Stimulated activated naive B cell treated with anti-CD40 and anti-IgM and Interleukin-4, amounts not matched to agents 10 μg/mL and 1 μg/mL and 100 μg/mL, for 72 hours (primary cell): Measurements from ENCODE around the gene ARHGEF1.

Source experiments
- ATAC-seq, 2 donors: fragments of 150-1000 bp; cut with Tn5 transposase; replicated peaks; 2 replicates each; pipeline ENCODE4 v1.10.0; 2021; ENCODE audit warnings: moderate library complexity in 1 of 2
- DNase-seq: peaks from one replicate; pipeline ENCODE4 v3.0.0; 2021
- H3K27ac Mint-ChIP-seq: one replicate; pipeline ENCODE4 v1.8.0; 2022; ENCODE audit warnings: mild to moderate bottlenecking, mixed read lengths
- H3K27me3 Mint-ChIP-seq, 2 donors: one replicate each; pipeline ENCODE4 v1.8.0; 2022; ENCODE audit warnings: mixed read lengths in 2 of 2
- H3K36me3 Mint-ChIP-seq, 2 donors: one replicate each; pipeline ENCODE4 v1.8.0; 2022; ENCODE audit warnings: mixed read lengths in 2 of 2, mild to moderate bottlenecking in 1 of 2
- H3K4me1 Mint-ChIP-seq, 2 donors: one replicate each; pipeline ENCODE4 v1.8.0; 2022; ENCODE audit warnings: mixed read lengths in 2 of 2, mild to moderate bottlenecking in 1 of 2
- H3K4me3 Mint-ChIP-seq, 2 donors: one replicate each; pipeline ENCODE4 v1.8.0; 2022; ENCODE audit warnings: mild to moderate bottlenecking in 2 of 2, mixed read lengths in 2 of 2, moderate library complexity in 1 of 2
- H3K9me3 Mint-ChIP-seq, 2 donors: one replicate each; pipeline ENCODE4 v1.8.0; 2022; ENCODE audit warnings: mixed read lengths in 2 of 2, mild to moderate bottlenecking in 1 of 2

Gene ARHGEF1

GRCh38 chr19:41859213-41859617, 23.8 kb upstream of the ARHGEF1 start:
- H3K4me3 Mint-ChIP-seq = peak overlapping the region; percentile 85 to 92
- H3K9me3 Mint-ChIP-seq = no peaks in the 10 kb centered on the region
- H3K36me3 Mint-ChIP-seq = peaks cover 35 to 39% of the 10 kb centered on the region in 2 donors
- DNase-seq = no peak
- peaks cover 23 to 38% of the 10 kb centered on the region in 2 donors for H3K4me1 Mint-ChIP-seq
- peak overlapping the region; percentile 98 for H3K27ac Mint-ChIP-seq
- no peaks in the 10 kb centered on the region for H3K27me3 Mint-ChIP-seq
- ATAC-seq = no peak

- Mint-ChIP-seq H3K36me3 (peaks cover 41 to 45% of the 10 kb centered on the region in 2 donors), H3K9me3 (no peaks in the 10 kb centered on the region), H3K27ac (peak within 1 kb of the TSS; percentile 98), H3K4me3 (peak within 1 kb of the TSS; percentile 85 to 92), H3K27me3 (no peaks in the 10 kb centered on the region), H3K4me1 (peaks cover 29 to 44% of the 10 kb centered on the region in 2 donors)
- ATAC-seq = peak; percentile 81 to 88
- peak; percentile 97 for DNase-seq
Observed at GRCh38 chr19:41859618-41860418, 23.2 kb upstream of the ARHGEF1 start, which contains the start of gene RPS19. Gene RPS19, plus strand, starts transcription at chr19:41860255. Its CDS starts 520 bp downstream, at chr19:41860775.

DNA sequence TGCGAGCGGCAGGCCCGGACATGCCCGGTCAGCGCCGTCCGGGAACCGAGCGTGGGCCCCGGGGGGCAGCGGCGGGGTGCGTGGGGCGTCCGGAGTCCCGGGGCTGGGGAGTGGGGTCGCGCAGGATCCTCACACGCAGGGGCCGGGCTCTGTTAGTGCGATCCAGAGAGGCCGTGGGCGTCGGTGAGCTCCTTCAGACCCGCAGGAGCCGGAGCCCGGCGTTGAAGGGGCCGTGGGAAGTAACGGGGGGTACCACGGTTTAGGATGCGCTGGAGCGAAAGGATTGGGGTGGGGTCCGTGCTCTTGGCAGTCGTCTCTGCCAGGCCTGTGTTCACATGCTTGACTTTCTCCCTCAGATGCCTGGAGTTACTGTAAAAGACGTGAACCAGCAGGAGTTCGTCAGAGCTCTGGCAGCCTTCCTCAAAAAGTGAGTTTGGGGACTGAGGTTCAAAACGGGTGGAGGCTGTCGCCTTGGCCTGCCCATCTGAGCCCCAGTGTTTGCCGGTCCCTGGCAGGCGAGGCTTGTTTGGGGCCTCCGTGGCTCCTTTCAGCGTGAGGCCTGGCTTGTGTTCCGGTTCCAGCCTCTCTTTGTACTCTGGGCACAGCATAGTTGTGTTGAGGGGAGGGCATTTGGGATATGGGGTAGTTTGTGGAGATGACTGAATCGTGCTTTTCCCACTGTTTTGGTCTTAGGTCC, 22.4 kb upstream of the ARHGEF1 start:
- H3K4me3 Mint-ChIP-seq = peak overlapping the region; percentile 85 to 92
- no peaks in the 10 kb centered on the region for H3K27me3 Mint-ChIP-seq
- peak overlapping the region; percentile 98 for H3K27ac Mint-ChIP-seq
- peaks cover 29 to 49% of the 10 kb centered on the region in 2 donors for H3K4me1 Mint-ChIP-seq
- peaks cover 45 to 48% of the 10 kb centered on the region in 2 donors for H3K36me3 Mint-ChIP-seq
- no peak for DNase-seq
- ATAC-seq = no peak
- H3K9me3 Mint-ChIP-seq = no peaks in the 10 kb centered on the region

GRCh38 chr19:41861116-41861768, 21.7 kb upstream of the ARHGEF1 start:
- Mint-ChIP-seq H3K4me3 (peak overlapping the region; percentile 85 to 92), H3K27me3 (no peaks in the 10 kb centered on the region), H3K36me3 (peaks cover 49 to 52% of the 10 kb centered on the region in 2 donors), H3K4me1 (peaks cover 31 to 54% of the 10 kb centered on the region in 2 donors), H3K9me3 (no peaks in the 10 kb centered on the region), H3K27ac (peak overlapping the region; percentile 98)
- no peak for ATAC-seq
- DNase-seq = no peak

DNA sequence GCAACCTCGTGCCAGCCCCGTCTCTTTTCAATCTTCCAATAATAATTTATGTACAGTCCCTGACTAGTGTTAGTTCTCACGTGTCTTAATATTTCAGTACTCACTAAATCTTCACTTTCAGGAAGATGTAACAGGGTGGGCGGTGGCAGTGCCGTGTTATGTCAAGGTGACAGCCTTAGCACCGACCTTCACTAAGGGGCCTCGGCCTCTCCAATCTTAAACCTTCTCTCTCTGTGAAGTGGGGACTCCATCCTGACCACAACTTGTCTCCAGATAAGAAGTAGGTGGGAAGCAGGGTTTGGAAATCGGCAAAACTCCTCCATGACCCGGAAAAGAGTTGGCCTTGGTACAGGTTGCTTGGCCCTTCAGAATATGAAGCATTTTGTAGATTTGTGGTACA, 21.1 kb upstream of the ARHGEF1 start:
- Mint-ChIP-seq H3K36me3 (peaks cover 51 to 55% of the 10 kb centered on the region in 2 donors), H3K9me3 (no peaks in the 10 kb centered on the region), H3K27me3 (no peaks in the 10 kb centered on the region), H3K4me3 (peak overlapping the region; percentile 85 to 92), H3K4me1 (peaks cover 33 to 60% of the 10 kb centered on the region in 2 donors), H3K27ac (peak overlapping the region; percentile 98)
- no peak for DNase-seq
- no peak for ATAC-seq

- Mint-ChIP-seq H3K4me3 (peak overlapping the region; percentile 85 to 92), H3K36me3 (peaks cover 51 to 55% of the 10 kb centered on the region in 2 donors), H3K9me3 (no peaks in the 10 kb centered on the region), H3K27me3 (no peaks in the 10 kb centered on the region), H3K4me1 (peaks cover 33 to 61% of the 10 kb centered on the region in 2 donors), H3K27ac (peak overlapping the region; percentile 89)
- DNase-seq = no peak
- no peak for ATAC-seq
Observed at GRCh38 chr19:41862445-41862986, 20.5 kb upstream of the ARHGEF1 start.

DNA sequence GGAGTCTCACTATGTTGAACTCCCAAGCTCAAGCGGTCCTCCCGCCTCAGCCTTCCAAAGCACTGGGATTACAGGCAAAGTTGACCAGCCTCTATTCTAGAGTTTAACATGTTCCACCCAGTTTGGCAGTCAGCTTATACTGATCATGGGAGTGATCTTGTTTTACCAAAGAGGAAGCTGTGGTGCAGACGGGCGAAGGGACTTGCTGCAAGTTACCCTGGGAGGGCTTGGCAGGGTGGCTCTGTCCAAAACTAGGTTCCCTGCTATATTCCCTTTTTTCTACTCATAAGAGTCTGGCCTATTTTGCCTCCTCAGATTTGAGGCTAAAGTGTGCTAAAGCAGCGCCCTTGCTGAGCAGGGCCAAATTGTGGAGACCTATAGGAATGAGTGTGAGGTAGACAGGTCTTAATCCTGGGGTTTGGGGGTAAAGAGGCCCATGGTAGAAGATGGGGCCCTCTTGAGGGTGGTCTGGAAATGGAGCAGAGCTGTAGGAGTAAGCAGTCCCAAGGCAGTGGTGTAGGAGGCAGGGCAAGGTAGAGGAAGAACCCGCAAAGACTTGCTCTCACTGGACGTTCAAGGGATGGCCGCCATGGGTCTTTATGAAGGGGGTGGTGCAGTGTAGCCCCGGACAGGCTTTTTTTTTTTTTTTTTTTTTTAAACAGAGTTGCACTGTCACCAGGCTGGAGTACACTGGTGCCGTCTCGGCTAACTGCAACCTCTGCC, 19.6 kb upstream of the ARHGEF1 start:
- peak overlapping the region; percentile 85 to 92 for H3K4me3 Mint-ChIP-seq
- no peaks in the 10 kb centered on the region for H3K9me3 Mint-ChIP-seq
- peaks cover 58 to 62% of the 10 kb centered on the region in 2 donors for H3K36me3 Mint-ChIP-seq
- H3K4me1 Mint-ChIP-seq = peaks cover 40 to 69% of the 10 kb centered on the region in 2 donors
- H3K27ac Mint-ChIP-seq = peak overlapping the region; percentile 89
- no peaks in the 10 kb centered on the region for H3K27me3 Mint-ChIP-seq
- DNase-seq = no peak
- ATAC-seq = no peak

GRCh38 chr19:41864374-41864773, 18.6 kb upstream of the ARHGEF1 start:
- Mint-ChIP-seq H3K27me3 (no peaks in the 10 kb centered on the region), H3K27ac (peak overlapping the region; percentile 89), H3K36me3 (peaks cover 63 to 71% of the 10 kb centered on the region in 2 donors)

DNA sequence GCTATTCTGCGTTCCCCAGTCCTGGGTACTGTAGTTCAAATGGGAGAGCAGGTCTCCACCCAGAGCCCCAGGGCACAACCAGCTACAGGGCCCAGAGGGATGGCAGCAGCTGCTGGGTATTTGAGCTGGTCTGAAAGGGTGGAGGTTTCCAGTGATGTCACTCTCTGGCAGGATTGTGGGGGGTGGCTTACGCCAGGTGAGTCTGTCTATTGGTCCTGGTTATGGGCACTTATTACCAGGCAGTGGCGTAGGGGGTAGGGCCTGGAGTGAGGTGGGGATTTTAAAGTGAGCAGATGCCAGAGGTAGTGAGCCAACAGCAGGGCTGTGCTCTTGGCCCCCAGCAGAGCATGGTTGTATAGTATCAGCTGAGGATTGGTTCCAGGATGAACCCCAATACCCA, 16.7 kb upstream of the ARHGEF1 start:
- H3K27ac Mint-ChIP-seq = peak overlapping the region; percentile 89
- no peak for DNase-seq
- no peaks in the 10 kb centered on the region for H3K9me3 Mint-ChIP-seq
- peaks cover 58 to 90% of the 10 kb centered on the region in 2 donors for H3K4me1 Mint-ChIP-seq
- no peak for ATAC-seq
- H3K36me3 Mint-ChIP-seq = peaks cover 66 to 77% of the 10 kb centered on the region in 2 donors
- no peaks in the 10 kb centered on the region for H3K27me3 Mint-ChIP-seq
- peak overlapping the region; percentile 65 to 68 for H3K4me3 Mint-ChIP-seq

More at GRCh38 chr19:41864374-41864773, 18.6 kb upstream of the ARHGEF1 start:
- ATAC-seq (no peak), DNase-seq (no peak)
- H3K4me1 Mint-ChIP-seq = peaks cover 46 to 79% of the 10 kb centered on the region in 2 donors
- H3K9me3 Mint-ChIP-seq = no peaks in the 10 kb centered on the region
- peak overlapping the region; percentile 74 to 85 for H3K4me3 Mint-ChIP-seq

DNA sequence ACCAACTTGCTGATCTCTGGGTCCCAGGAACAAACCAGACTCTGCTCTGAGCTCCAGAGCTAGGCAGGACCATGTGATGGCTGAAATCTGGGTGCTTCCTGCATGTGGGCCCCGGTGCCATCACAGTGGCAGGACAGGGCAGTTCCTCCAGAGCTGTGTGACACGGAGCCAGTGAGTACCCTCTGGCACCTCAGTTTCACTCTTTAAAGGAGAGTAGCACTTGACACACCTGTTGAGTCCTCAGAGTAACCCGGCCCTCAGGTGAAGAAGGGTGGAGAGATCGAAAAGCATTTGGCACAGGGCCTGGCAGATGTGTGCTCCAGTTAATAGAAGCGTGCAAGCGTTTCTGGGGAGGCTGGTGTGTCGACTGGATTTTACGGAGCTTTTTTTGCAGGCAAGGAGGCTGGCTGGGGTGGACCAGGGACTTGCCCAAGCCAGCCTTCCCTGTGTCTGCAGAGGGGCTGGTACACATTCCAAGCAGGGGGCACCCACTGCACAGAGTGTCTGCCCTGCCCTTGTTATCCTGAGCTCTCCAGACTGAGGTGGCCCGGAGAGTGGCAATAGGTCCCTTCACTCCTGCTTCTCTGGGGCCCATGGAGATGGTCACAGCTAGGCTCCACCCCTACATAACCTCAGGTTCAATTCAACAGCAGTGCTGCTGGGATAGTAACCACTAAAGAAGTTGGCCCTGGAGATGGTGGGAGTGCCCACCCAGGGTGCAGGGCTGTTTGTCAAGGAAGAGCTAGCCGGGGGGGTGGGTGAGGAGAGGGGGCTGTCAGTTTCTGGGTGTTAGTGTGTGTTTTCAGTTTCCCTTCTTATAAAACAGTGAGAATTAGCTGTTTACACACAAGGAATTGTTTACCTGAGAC, 14.6 kb upstream of the ARHGEF1 start:
- ATAC-seq (no peak), DNase-seq (no peak)
- peaks cover 61 to 72% of the 10 kb centered on the region in 2 donors for H3K36me3 Mint-ChIP-seq
- peaks cover 62 to 90% of the 10 kb centered on the region in 2 donors for H3K4me1 Mint-ChIP-seq
- H3K4me3 Mint-ChIP-seq = peak overlapping the region; percentile 57 to 70
- H3K9me3 Mint-ChIP-seq = no peaks in the 10 kb centered on the region
- no peaks in the 10 kb centered on the region for H3K27me3 Mint-ChIP-seq
- peak overlapping the region; percentile 93 for H3K27ac Mint-ChIP-seq

GRCh38 chr19:41868989-41869300, 14.0 kb upstream of the ARHGEF1 start:
- peaks cover 58 to 66% of the 10 kb centered on the region in 2 donors for H3K36me3 Mint-ChIP-seq
- DNase-seq (no peak), ATAC-seq (no peak)
- peaks cover 59 to 90% of the 10 kb centered on the region in 2 donors for H3K4me1 Mint-ChIP-seq
- H3K4me3 Mint-ChIP-seq = peak overlapping the region in 1 of 2 donors; percentile 50
- peak overlapping the region; percentile 93 for H3K27ac Mint-ChIP-seq
- no peaks in the 10 kb centered on the region for H3K9me3 Mint-ChIP-seq
- no peaks in the 10 kb centered on the region for H3K27me3 Mint-ChIP-seq

DNA sequence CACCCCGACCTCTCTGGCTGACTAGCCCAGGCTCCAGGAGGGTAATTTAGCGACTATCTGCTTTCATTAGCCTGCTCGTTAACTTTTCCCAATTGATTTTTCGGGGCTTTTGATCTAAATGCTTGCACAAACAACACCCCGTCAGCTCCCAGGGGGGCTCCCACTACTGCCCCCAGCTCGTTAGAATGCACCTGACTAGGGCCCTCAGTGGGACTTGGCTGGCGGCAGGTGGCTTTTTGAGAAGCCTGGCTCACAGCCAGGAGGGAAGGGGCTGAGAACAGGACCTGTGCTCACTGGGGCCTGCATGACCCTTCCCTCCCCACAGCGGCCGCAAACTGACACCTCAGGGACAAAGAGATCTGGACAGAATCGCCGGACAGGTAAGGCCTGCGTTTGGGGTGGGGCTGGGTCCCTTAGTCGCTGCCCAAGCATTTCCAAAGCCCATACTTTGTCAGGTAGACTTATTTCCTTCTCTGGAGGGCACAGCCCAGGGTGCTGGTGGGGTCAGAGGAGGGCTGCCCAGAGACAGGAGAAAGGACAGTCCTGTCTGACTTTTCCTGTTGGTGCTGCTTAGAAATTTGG, 13.5 kb upstream of the ARHGEF1 start:
- peak overlapping the region; percentile 86 for H3K27ac Mint-ChIP-seq
- peaks cover 55 to 87% of the 10 kb centered on the region in 2 donors for H3K4me1 Mint-ChIP-seq
- peaks cover 52 to 61% of the 10 kb centered on the region in 2 donors for H3K36me3 Mint-ChIP-seq
- DNase-seq (no peak), ATAC-seq (no peak)
- H3K4me3 Mint-ChIP-seq = peak overlapping the region; percentile 48 to 55
- no peaks in the 10 kb centered on the region for H3K9me3 Mint-ChIP-seq
- H3K27me3 Mint-ChIP-seq = no peaks in the 10 kb centered on the region
